ENCODE results near the gene PAF1. TPM values are rescaled to one million over a fixed set of nuclear protein-coding genes. Genes with fewer than 3 reads are reported as not detected.

Gene PAF1
- 51.9 and 61.7 TPM in 2 replicates for total RNA-seq (2014; rRNA removed)
- 78.7 TPM for polyA plus RNA-seq (2012)

GRCh38 chr19:39390751-39391437 is at the start of gene PAF1, which contains the start of gene MED29:
Gene PAF1, minus strand, starts transcription at chr19:39391106. Its CDS starts 242 bp downstream, at chr19:39390864.
Gene MED29, plus strand, starts transcription at chr19:39391378. Its CDS starts 45 bp downstream, at chr19:39391423.
- peak; percentile 100 for DNase-seq (ENCODE audit: low read depth)

DNA sequence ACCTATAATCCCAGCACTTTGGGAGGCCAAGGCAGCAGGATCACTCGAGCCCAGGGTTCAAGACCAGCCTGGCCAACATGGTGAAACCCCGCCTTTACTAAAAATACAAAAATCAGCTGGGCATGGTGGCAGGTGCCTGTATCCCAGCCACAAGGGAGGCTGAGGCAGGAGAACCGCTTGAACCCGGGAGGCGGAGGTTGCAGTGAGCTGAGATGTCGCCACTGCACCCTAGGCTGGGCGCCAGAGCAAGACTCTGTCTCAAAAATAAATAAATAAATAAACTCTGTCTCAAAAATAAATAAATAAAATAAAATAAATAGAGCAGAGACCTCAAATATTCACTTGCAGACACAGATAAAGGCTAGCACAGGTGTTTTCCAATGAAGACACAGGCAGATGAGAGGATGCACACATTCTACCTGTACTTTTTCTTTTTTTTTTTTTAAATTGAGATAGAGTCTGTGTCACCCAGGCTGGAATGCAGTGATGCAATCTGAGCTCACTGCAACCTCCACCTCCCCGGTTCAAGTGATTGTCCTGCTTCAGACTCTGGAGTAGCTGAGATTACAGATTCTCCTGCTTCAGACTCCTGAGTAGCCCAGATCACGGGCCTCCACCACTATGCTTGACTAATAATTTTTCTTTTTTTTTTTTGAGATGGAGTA is 47.5 kb upstream of the PAF1 start:
- no peak for DNase-seq (ENCODE audit: low read depth)

DNA sequence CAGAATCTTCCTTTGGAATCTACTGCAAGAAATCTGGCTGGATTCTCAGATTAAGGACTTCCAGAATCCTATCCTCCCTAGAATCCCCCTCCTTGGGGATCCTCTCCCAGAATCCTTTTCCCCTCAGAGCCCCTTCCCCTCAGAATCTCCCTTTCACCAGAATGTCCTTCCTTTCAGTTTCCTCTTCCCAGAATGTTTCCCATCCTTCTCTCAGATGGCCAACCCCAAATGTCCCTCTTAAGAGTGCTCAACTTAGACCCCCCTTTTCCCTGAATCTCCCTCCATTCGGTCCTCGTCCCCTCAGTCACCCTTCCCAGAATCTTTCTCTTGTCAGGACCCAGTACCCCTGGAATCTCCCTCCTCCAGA is 45.4 kb upstream of the PAF1 start:
- no peak for DNase-seq (ENCODE audit: low read depth)

- peak; percentile 96 for DNase-seq (ENCODE audit: low read depth)
These were observed 44.8 kb upstream of the PAF1 start, which contains the start of gene RPS16 for GRCh38 chr19:39435499-39436349. Gene RPS16, minus strand, starts transcription at chr19:39435949. Its CDS starts 54 bp downstream, at chr19:39435895.

DNA sequence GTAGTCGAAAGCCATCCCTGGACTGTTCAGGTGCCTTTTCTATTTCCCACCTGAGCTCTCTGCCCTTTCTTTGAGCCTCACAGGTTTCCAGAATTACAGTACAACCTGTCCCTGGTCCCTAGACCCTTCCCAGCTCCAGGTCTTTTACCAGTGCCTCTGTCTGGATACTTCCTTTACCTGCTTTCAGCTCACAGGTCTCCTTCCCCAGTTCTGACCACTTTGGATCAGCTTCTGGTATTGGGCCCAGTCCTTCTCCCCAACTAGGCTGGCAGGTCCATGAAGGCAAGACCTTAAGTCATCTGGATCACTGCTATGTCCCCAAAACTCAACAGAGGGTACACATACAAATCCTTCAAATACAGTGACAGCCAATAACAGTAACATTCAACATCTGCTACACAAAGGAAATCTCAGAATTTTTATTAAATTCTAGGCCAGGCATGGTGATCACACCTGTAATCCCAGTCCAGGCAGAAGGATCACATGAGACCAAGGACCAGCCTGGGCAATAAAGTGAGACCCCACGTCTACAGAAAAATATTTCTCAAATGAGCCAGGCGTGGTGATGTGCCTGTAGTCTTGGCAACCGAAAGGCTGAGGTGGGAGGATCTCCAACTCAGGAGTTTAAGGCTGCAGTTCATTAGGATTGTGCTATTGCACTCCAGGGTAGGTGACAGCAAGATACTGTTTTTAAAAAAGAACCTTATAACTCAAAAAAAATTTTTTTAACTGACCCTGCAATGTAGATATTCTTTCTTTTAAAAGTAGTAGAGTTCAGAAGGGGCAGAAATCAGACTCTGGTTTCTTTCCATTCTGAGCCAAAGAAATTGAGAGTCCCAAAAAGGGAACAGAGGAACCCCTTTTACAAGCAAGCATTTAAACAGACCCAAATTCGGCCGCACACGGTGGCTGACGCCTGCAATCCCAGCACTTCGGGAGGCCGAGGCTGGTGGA is 43.5 kb upstream of the PAF1 start:
- no peak for DNase-seq (ENCODE audit: low read depth)

GRCh38 chr19:39433480-39434079 is 42.7 kb upstream of the PAF1 start:
- no peak for DNase-seq (ENCODE audit: low read depth)

DNA sequence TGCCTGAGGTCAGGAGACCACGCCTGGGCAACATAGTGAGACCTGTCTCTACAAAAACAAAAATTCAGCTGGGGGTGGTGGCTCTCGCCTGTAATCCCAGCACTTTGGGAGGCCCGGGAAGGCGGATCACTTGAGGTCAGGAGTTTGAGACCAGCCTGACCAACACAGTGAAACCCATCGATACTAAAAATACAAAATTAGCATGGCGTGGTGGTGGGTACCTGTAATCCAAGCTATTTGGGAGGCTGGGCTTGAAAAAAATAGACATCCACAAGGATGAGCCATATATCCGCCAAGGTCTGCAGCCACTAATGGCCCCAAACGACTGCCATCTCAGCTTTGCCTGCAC is 41.7 kb upstream of the PAF1 start:
- DNase-seq (ENCODE audit: low read depth) = no peak

GRCh38 chr19:39430675-39431593 is 40.0 kb upstream of the PAF1 start:
- peak; percentile 59 for DNase-seq (ENCODE audit: low read depth)

GRCh38 chr19:39428283-39429112 is 37.6 kb upstream of the PAF1 start:
- peak; percentile 75 for DNase-seq (ENCODE audit: low read depth)

DNA sequence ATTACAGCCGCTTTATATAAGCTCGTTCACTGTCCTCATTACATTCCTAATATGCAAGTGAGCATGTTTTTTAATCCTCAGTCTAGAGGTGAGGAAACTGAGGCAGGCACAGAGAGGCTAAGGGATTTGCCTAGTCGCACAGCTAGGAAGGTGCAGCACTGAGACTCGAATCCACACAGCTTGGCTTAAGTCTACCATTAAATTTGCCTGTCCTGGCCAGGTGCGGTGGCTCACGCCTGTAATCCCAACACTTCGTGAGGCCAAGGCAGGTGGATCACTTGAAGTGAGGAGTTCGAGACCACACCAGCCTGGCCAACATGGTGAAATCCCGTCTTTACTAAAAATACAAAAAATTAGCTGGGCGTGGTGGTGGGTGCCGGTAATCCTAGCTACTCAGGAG is 36.8 kb upstream of the PAF1 start:
- DNase-seq (ENCODE audit: low read depth) = no peak

DNA sequence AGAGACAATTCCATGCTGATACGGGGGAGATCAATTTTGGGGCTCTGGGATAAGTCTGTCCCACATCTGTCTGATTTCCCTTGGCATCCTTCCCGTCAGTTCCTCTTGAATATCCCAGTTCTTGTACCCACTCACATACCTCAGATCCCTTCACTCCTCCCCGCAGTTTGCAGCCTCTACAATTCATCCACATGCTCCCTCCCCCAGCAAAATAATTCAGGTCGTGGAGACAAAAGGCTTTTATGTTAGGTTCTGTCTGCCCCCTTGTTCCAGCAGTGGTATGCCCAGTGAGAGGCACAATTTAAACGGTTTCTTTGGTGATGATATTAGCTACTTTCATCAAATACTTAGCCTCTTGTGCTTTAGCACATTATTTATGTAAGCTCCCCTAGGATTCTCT is 35.3 kb upstream of the PAF1 start:
- no peak for DNase-seq (ENCODE audit: low read depth)

GRCh38 chr19:39425744-39426143 is 34.8 kb upstream of the PAF1 start:
- no peak for DNase-seq (ENCODE audit: low read depth)

DNA sequence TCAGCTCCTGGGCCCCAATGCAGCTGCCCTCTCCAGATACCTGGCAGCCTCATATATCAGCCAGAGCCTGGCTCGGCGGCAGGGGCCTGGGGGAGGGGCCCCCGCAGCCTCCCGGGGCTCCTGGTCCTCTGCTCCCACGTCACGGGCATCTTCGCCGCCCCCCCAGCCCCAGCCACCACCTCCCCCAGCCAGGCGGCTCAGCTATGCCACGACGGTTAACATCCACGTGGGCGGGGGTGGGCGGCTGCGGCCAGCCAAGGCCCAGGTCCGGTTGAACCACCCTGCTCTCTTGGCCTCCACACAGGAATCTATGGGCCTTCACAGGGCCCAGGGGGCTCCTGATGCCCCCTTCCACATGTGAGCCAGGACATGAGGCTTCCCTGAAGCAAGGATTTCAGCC is 34.0 kb upstream of the PAF1 start:
- no peak for DNase-seq (ENCODE audit: low read depth)

DNA sequence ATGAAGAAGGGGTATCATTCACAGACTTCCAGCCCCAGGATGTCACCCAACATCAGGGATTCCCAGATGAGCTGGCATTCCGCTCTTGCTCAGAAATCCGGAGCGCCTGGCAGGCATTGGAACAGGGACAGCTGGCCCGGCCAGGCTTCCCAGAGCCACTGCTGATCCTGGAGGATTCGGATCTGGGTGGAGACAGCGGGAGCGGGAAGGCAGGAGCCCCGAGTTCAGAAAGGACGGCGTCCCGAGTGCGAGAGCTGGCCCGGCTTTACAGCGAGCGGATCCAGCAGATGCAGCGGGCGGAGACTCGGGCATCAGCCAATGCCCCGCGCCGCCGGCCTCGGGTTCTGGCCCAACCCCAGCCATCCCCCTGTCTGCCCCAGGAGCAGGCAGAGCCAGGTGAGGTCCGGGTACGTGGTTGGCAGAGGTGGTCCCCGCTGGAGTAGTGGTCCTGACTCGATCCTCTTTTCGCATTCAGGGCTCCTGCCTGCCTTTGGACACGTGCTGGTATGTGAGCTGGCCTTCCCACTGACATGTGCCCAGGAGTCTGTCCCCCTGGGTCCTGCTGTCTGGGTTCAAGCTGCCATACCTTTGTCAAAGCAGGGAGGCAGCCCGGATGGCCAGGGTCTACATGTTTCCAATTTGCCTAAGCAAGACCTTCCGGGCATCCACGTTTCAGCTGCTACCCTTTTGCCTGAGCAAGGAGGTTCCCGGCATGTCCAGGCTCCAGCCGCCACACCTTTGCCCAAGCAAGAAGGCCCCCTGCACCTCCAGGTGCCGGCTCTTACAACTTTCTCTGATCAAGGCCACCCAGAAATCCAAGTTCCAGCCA is 32.6 kb upstream of the PAF1 start:
- DNase-seq (ENCODE audit: low read depth) = no peak

DNA sequence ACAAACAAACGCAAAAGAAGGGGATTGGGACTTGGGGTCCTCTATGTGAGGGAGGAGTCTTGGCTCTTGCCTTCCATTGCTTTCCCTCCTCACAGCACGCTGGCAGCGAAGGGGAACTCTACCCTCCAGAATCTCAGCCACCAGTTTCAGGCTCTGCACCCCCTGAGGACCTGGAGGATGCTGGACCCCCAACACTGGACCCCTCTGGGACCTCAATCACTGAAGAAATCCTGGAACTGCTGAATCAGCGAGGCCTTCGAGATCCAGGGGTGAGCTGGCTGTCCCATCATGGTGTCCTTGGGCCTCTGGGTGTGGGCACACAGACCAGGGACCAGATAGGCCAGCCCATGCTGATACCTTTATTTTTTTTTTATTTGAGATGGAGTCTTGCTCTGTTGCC is 31.1 kb upstream of the PAF1 start:
- DNase-seq (ENCODE audit: low read depth) = no peak

GRCh38 chr19:39420769-39421168 is 29.9 kb upstream of the PAF1 start:
- DNase-seq (ENCODE audit: low read depth) = no peak

DNA sequence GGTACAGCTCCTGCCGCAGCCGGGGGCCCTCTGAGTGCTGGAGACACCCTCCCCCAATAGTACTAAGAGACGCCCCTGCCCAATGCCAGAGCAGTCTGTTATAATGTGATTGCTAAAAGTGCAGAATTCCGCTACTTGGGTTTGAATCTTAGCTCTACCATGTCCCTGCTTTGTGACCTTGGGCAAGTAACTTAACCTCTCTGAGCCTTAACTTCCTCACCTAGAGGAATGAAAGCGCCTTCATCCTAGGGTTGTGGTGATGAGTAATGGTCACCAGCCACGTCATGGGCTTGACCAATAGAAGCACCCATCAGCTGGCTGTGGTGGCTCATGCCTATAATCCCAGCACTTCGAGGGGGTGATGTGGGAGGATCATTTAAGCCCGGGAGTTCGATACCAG is 28.1 kb upstream of the PAF1 start:
- DNase-seq (ENCODE audit: low read depth) = no peak

Data from LHCN-M2 (cell line).